HT1080 (cell line): Measurements from ENCODE around the gene ATAD3C. TPM values are rescaled to one million over a fixed set of nuclear protein-coding genes. Genes with fewer than 3 reads are reported as not detected.
"Not testable (repeated sequence)": the region's sequence is repeated elsewhere in the genome, so short reads cannot be mapped to it uniquely, and the experiment has no call there.

Experiments used
- DNase-seq: peaks from one replicate; pipeline ENCODE4 v3.0.0-alpha.2; 2015; ENCODE audit warnings: low read depth
- polyA plus RNA-seq, 2 experiments: library from polyadenylated mRNA; depleted of rRNA; stranded (reverse); fragments of >200 nt; gene quantifications; 2 replicates each; pipeline ENCODE4 v1.2.3, GENCODE V29; 2015
- total RNA-seq: library from RNA; depleted of rRNA; stranded (reverse); fragments of >200 nt; shearing (Covaris generic); gene quantifications from 2 replicates; pipeline ENCODE4 v1.2.3, GENCODE V29; 2014; rRNA removed

Gene ATAD3C
- 0.03 TPM in 1 of 2 replicates, not detected in the other for total RNA-seq
- not detected in 2 replicates for polyA plus RNA-seq (2015; cell fraction: cytosol; rRNA removed)
- 0.05 TPM in 1 of 2 replicates, not detected in the other for polyA plus RNA-seq (2015; cell fraction: nucleus; rRNA removed)

- no peak for DNase-seq
These were observed at the start of gene ATAD3C for GRCh38 chr1:1449099-1449739. TSS of gene ATAD3C (plus strand) at chr1:1449689. CDS start at chr1:1450684, 995 bp downstream.

GRCh38 chr1:1399872-1400575 lies 49.5 kb upstream of the ATAD3C start:
- no peak for DNase-seq

GRCh38 chr1:1400576-1401456 lies 48.7 kb upstream of the ATAD3C start:
- no peak for DNase-seq

GRCh38 chr1:1401457-1402010 lies 48.0 kb upstream of the ATAD3C start:
- DNase-seq, result no peak

GRCh38 chr1:1402072-1402900 lies 47.2 kb upstream of the ATAD3C start:
- DNase-seq, result peak; percentile 85

GRCh38 chr1:1402901-1403392 lies 46.5 kb upstream of the ATAD3C start:
- not testable (repeated sequence) for DNase-seq

GRCh38 chr1:1403653-1404052 lies 45.8 kb upstream of the ATAD3C start:
- no peak for DNase-seq

GRCh38 chr1:1406101-1406820 lies 43.2 kb upstream of the ATAD3C start:
- DNase-seq, result no peak

- peak; percentile 86 for DNase-seq
These were observed 42.5 kb upstream of the ATAD3C start, which contains the start of gene MRPL20 for GRCh38 chr1:1406821-1407635. TSS of gene MRPL20 (minus strand) at chr1:1407293. CDS start at chr1:1407217, 76 bp downstream.

- DNase-seq, result peak; percentile 45
These were observed 41.7 kb upstream of the ATAD3C start for GRCh38 chr1:1407636-1408318.

- not testable (repeated sequence) for DNase-seq
These were observed 39.3 kb upstream of the ATAD3C start for GRCh38 chr1:1410238-1410637.

- DNase-seq, result no peak
These were observed 37.9 kb upstream of the ATAD3C start for GRCh38 chr1:1411626-1412025.

GRCh38 chr1:1412311-1412902 lies 37.1 kb upstream of the ATAD3C start:
- not testable (repeated sequence) for DNase-seq

GRCh38 chr1:1415751-1416150 lies 33.7 kb upstream of the ATAD3C start:
- DNase-seq, result no peak

GRCh38 chr1:1417396-1417795 lies 32.1 kb upstream of the ATAD3C start:
- not testable (repeated sequence) for DNase-seq

- not testable (repeated sequence) for DNase-seq
These were observed 31.5 kb upstream of the ATAD3C start for GRCh38 chr1:1417825-1418463.
